ENCODE data around the gene NVL.

NVL gene

GRCh38 chr1:224237119-224237881, 92.7 kb downstream of the NVL start:
- Histone ChIP-seq H3K27ac (no peak overlapping the region), H3K4me3 (no peak overlapping the region), H3K4me1 (no peaks in the 10 kb centered on the region), H3K9me3 (no peaks in the 10 kb centered on the region), H3K27me3 (no peaks in the 10 kb centered on the region), H3K36me3 (peaks cover 11 to 73% (median 11%) of the 10 kb centered on the region in 3 donors)
- TF ChIP-seq CTCF (IDR thresholded peaks at IDR 0.05): no peak
- intact Hi-C loops (cut with DNase I; ENCODE audit: low total_unique reads): no loop called here
- peak in 1 of 2 donors; percentile 3 for DNase-seq

GRCh38 chr1:224235813-224236493, 94.0 kb downstream of the NVL start:
- H3K4me1 ChIP-seq: no peaks in the 10 kb centered on the region
- TF ChIP-seq CTCF (IDR thresholded peaks at IDR 0.05): no peak
- intact Hi-C loops (cut with DNase I; ENCODE audit: low total_unique reads): no loop called here
- no peak overlapping the region for H3K4me3 ChIP-seq
- H3K9me3 ChIP-seq: no peaks in the 10 kb centered on the region
- H3K27ac ChIP-seq: no peak overlapping the region
- H3K27me3 ChIP-seq: no peaks in the 10 kb centered on the region
- DNase-seq: peak in 1 of 2 donors; percentile 4
- H3K36me3 ChIP-seq: peaks cover 14 to 86% (median 21%) of the 10 kb centered on the region in 3 donors

- Histone ChIP-seq H3K27me3 (no peaks in the 10 kb centered on the region), H3K4me3 (no peak overlapping the region), H3K27ac (no peak overlapping the region), H3K9me3 (no peaks in the 10 kb centered on the region), H3K4me1 (no peaks in the 10 kb centered on the region), H3K36me3 (peaks cover 32 to 98% (median 35%) of the 10 kb centered on the region in 3 donors)
- no peak for DNase-seq
- intact Hi-C loops (cut with DNase I; ENCODE audit: low total_unique reads): no loop called here
- TF ChIP-seq CTCF (IDR thresholded peaks at IDR 0.05): no peak
These were observed 96.0 kb downstream of the NVL start for GRCh38 chr1:224234017-224234416.

GRCh38 chr1:224226849-224227502, 103.0 kb downstream of the NVL start:
- intact Hi-C loops (cut with DNase I; ENCODE audit: low total_unique reads): no loop called here

More at GRCh38 chr1:224226849-224227502, 103.0 kb downstream of the NVL start:
- DNase-seq: no peak
- H3K4me3 ChIP-seq: no peak overlapping the region
- no peaks in the 10 kb centered on the region for H3K27me3 ChIP-seq
- peaks cover 0 to 9% (median 0%) of the 10 kb centered on the region in 4 donors for H3K4me1 ChIP-seq
- H3K36me3 ChIP-seq: peaks cover 29 to 57% (median 34%) of the 10 kb centered on the region in 3 donors
- no peak for TF ChIP-seq CTCF (IDR thresholded peaks at IDR 0.05)
- H3K9me3 ChIP-seq: no peaks in the 10 kb centered on the region
- no peak overlapping the region for H3K27ac ChIP-seq

Measured in tibial artery (tissue), 4 donors.